CD1c-positive myeloid dendritic cell (primary cell): ENCODE measurements around the gene ZDHHC3.

ENCODE experiments used
- DNase-seq: peaks from one replicate; pipeline ENCODE4 v3.0.0-alpha.2; 2016; ENCODE audit errors: extremely low spot score

Gene ZDHHC3

DNA sequence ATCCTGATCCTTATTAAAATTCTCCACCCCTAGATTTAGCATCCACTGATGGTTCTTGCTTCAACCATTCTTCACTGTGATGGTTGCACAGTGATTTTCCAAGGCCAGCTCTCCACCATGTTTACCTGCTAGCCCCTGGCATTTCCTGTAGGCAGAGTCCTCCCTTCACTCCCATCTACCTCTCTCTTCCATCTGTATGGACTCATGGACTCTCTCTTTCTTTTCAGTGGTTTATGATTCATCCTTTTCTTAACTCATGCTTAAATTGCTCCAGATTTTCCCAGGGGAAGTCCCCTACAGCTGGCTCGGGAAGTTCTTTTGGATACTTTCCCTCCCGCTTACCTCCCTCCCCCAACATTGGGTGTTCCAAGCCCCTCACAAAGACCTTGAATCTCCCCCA lies 82.9 kb downstream of the ZDHHC3 start:
- no peak for DNase-seq

DNA sequence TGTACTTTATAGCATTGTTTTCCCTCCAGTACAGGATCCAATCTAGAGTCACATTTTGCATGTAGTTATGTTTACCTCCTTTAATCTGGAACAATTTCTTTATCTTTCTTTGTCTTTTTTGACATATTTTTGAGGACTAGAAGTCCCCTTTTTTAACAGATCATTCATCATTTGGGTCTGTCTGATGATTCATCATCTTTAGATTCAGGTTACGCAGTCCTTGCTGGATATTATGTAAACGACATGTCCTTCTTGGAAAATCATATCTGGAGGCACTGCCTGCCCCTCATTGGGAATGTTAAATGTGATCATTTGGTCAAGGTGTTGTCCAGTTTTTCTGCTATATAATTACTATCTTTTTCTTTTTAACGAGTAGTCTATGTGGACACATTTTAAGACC lies 83.3 kb downstream of the ZDHHC3 start:
- no peak for DNase-seq

GRCh38 chr3:44890852-44891251 lies 85.1 kb downstream of the ZDHHC3 start:
- DNase-seq: no peak

GRCh38 chr3:44890258-44890657 lies 85.7 kb downstream of the ZDHHC3 start:
- DNase-seq: no peak

- no peak for DNase-seq
Measured at GRCh38 chr3:44887101-44887500, 88.9 kb downstream of the ZDHHC3 start.

- DNase-seq: no peak
Measured at GRCh38 chr3:44886561-44886960, 89.4 kb downstream of the ZDHHC3 start.

GRCh38 chr3:44885618-44886017 lies 90.4 kb downstream of the ZDHHC3 start:
- no peak for DNase-seq

DNA sequence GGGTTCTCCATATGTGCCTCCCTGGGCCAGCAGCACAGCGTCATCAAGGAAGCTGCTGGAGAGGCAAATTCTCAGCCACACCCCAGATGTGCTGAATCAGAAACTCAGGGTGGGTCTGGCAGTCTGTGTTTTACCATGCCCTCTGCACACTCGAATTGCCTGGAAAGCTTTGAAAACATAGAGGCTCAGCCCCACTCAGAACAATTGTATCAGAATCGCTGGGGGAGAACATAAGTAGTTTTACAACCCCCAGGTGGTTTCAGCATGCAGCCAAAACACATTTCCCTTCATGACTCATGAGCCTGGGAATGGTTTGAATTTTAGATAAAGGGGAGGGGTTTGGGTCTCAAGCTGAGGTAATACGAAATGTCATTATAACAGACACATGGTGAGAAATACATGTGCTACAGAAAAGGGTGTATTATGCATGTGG lies 92.0 kb downstream of the ZDHHC3 start:
- no peak for DNase-seq

- DNase-seq: no peak
Measured at GRCh38 chr3:44883213-44883955, 92.6 kb downstream of the ZDHHC3 start.

GRCh38 chr3:44880284-44880683 lies 95.7 kb downstream of the ZDHHC3 start:
- DNase-seq: no peak

DNA sequence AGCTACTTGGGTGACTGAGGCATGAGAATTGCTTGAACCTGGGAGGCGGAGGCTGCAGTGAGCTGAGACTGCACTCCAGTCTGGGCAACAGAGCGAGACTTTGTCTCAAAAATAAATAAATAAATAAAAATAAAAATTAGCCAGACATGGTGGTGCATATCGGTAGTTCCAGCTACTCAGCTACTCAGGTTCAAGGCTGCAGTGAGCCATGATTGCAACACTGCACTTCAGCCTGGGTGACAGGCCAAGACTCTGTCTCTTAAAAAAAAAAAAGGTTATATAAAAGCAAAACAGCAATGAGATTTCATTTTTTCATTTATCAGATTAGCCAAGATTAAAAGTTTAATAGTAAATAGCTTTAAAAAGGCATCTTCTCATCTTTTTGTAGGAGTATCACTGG lies 98.6 kb downstream of the ZDHHC3 start:
- no peak for DNase-seq

- no peak for DNase-seq
Measured at GRCh38 chr3:44875596-44875995, 100.4 kb downstream of the ZDHHC3 start.
